LNCaP clone FGC (cell line): ENCODE measurements around the gene MRAS.

Experiments
- DNase-seq: peaks from one replicate; pipeline ENCODE4 v3.0.0-alpha.2; 2011; ENCODE audit warnings: low read depth
- H3K4me3 ChIP-seq: 2 replicates; pipeline ENCODE4 v1.5.1; 2011; ENCODE audit warnings: mild to moderate bottlenecking, low read depth, low read length, control low read depth
- CTCF ChIP-seq: IDR thresholded peaks from 2 replicates; pipeline ENCODE4 v1.5.1; 2012; ENCODE audit warnings: mild to moderate bottlenecking; ENCODE audit not compliant: control insufficient read depth, insufficient read depth; ENCODE audit errors: extremely low read depth

Gene MRAS

DNA sequence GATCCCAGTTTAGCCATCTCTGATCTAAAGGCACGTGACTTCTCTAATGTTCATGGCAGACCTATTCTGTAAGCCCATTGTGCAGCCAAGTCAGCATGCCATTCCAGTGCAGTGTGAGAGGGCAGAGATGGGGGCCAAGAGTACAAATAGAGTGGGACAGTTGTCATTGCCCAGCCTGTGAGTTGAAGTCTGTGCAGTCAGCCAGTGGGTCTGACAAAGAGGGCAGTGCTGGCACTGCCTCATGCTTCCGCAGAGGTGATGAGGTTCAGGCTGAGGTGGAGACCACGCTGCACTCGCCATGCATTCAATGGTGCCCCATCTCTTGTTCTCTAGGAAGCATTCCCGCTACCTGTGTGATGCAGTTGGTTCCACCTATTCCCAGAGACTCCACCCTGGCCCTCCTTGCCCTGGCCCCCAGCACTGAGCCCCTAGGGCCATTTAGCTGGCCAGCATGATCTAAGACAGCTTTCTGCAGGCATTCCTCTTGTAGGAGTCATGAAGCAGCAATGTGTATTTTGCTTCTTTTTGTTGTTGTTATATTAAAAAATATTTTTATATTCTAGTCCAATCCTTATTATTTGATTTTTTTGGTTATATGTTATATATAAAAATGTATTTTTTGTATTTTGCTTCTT, 3.7 kb downstream of the MRAS start:
- no peak for DNase-seq
- no peak for TF ChIP-seq CTCF
- H3K4me3 ChIP-seq: no peak overlapping the region

- no peak for TF ChIP-seq CTCF
Observed at GRCh38 chr3:138354376-138354775, 6.0 kb downstream of the MRAS start.

GRCh38 chr3:138355071-138355470, 6.7 kb downstream of the MRAS start:
- H3K4me3 ChIP-seq: no peak overlapping the region
- no peak for DNase-seq
- TF ChIP-seq CTCF: no peak

More at GRCh38 chr3:138354376-138354775, 6.0 kb downstream of the MRAS start:
- no peak for DNase-seq
- H3K4me3 ChIP-seq: no peak overlapping the region

GRCh38 chr3:138356730-138357405, 8.5 kb downstream of the MRAS start:
- no peak for DNase-seq
- no peak overlapping the region for H3K4me3 ChIP-seq
- no peak for TF ChIP-seq CTCF

DNA sequence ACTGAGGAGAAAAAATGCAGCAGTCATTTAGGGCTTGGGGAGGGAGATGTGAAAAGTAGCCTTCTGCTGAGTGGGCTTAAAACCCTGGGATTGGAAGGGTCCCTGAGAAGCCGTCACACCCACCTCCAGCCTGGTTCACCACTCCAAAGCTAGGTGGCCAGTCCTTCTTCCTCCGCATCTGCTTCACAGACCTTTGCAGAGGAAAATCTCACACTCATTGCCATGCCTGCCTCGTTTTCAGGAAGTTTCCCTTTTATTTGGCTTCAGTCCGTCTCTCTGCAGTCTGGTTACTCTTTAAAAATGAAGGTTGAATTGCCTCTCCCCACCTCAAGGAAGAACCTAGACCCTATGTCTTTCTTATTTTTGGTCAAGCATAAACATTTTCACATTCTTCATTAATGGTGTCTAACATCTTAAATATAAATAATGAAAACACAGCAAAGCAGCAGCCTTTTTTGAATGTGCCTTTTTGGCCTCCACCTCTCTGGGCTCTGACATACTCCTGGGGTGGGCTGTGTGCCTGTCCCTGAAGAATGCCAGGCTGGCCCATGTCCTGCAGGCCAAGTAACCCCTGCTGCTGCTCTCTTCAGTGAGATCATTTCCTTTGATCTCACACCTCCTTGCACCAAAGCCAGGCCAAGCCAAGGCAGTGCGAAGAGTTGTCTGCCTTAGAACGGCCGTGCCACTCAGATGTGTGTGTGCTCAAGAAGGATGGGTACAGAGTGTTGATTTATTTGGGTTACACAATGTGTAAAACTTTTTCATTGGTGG, 11.0 kb downstream of the MRAS start:
- no peak overlapping the region for H3K4me3 ChIP-seq
- no peak for TF ChIP-seq CTCF
- no peak for DNase-seq

DNA sequence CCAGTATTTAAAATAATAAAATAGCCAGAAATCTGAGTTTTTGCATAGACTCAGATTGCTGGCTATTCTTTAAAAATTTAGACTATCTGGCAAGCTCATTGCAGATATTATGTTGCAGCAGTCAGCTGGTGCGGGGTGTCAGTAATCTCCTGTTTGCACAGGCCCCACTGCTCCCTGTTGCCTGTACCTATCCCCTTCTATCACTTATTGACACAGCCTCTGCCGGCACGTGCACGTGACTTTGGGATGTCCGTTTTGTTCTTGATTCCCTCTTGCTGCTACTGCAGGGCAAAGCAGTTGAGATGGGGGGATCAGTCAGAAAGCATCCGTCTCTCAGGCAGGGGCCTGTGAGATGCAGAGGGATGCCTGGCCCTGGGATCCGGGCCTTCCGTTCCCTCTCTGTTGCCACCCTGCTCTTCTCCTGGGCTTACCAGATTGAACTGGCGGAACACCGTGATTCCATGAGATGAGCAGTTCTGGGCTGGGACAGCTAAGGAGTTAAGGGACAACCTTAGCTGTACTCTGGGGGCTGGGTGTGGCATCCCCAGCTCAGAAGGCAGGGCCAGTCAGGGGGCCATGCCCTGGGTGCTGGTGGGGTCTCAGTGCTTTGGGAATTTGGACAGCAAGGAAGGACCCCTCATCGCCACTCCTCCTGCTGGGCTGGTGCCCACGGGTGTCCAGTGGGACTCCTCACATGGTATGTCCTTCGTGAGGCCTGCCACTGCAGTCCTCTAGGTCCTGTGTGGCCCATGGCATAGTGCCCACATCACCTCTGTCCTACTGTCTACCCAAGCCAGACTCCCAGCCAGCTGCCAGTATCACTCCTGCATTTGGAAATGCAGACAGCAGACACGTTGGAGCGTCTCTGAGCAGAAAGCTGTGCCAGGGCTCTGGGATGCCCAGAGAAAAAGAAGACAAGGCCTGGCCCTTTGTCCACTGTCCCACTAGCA, 11.8 kb downstream of the MRAS start:
- H3K4me3 ChIP-seq: no peak overlapping the region
- TF ChIP-seq CTCF: no peak
- DNase-seq: no peak
